NCI-H2107 treated with DMSO at 0.1 percent for 48 hours (cell line): Measurements from ENCODE around the gene SLC10A2.
"Not testable (repeated sequence)": the region's sequence is repeated elsewhere in the genome, so short reads cannot be mapped to it uniquely, and the experiment has no call there.

Experiments
- DNase-seq: peaks from one replicate; lab custom pipeline; 2025; ENCODE audit not compliant: unreplicated experiment; lab: John Stamatoyannopoulos, UW

Gene SLC10A2, protein sequence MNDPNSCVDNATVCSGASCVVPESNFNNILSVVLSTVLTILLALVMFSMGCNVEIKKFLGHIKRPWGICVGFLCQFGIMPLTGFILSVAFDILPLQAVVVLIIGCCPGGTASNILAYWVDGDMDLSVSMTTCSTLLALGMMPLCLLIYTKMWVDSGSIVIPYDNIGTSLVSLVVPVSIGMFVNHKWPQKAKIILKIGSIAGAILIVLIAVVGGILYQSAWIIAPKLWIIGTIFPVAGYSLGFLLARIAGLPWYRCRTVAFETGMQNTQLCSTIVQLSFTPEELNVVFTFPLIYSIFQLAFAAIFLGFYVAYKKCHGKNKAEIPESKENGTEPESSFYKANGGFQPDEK

DNA sequence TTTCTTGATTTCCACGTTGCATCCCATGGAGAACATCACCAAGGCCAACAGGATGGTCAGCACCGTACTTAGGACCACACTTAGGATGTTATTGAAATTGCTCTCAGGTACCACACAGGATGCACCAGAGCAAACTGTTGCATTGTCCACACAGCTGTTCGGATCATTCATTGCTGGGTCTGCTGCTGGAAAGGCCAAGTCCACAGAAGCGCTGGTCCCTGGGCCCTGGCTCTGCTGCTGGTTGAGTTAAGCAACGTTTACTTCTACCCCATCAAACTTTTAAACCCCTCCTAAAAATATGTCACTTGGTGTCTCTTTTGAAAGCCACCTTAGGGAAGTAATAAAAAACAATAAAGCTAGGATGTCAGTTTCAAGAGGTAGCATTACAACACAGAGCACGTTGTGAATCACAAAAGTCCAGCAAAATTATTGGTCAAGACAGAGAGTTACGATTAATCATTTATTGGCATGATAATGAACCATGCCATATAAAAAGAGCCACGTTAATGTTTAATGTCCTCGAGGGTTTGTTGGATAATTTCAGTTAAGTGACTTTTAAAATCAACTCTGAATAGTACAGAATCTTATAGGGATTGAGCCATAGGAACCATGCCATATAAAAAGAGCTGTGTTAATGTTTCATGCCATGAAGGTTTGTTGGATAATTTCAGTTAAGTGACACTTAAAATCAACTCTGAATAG lies at the start of gene SLC10A2:
SLC10A2 (minus strand) TSS at position 339 of the 702 bp plus-strand sequence; CDS start at position 171, 168 bp downstream.
- no peak for DNase-seq

DNA sequence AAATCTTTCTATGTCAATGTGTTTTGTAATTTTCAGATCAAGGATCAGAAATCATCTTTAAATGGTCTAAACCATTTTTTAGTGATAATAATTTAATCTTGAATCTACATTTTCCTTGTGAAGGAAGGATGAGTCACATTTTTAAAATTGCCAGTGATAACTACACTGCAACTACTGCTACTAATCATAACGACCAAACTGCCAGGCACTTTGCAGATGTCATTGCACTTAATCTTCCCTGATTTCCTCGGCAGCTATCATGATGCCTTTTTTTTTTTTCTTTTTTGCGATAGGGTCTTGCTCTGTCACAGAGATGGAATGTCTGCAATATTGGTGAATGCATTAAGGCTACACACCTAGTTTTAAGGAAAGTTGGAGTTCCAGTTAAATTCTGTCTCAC lies 41.4 kb upstream of the SLC10A2 start:
- no peak for DNase-seq

DNA sequence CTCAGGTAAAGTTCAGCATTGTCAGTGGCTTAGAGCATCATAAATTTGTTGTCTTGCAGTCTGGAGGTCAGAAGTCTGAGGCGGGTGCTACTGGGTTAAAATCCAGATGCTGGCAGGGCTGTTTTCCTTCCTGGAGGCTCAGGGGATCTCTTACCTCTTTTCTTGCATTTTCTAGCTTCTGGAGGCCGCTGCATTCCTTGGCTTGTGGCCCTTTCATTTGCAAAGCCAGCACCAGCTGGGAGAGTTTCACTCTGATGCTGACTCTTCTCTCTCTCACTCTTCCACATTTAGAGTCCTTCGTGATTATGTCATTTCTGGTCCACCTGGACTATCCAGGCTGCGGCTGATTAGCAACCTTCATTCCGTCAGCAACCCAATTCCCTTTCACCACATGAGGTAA lies 38.1 kb upstream of the SLC10A2 start:
- DNase-seq, result no peak

DNA sequence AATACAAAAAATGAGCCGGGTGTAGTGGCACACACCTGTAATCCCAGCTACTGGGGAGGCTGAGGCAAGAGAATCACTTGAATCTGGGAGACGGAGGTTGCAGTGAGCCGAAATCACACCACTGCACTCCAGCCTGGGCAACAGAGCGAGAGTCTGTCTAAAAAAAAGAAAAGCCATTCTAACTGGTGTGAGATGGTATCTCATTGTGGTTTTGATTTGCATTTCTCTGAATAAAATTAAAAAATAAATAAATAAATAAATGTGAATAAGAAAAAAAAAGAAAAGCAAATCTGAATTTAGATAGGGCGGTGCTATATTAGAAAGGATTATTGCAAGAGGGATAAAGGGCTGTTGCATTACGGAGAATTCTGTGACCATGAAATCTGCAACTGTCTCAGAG lies 37.2 kb upstream of the SLC10A2 start:
- DNase-seq, result not testable (repeated sequence)

DNA sequence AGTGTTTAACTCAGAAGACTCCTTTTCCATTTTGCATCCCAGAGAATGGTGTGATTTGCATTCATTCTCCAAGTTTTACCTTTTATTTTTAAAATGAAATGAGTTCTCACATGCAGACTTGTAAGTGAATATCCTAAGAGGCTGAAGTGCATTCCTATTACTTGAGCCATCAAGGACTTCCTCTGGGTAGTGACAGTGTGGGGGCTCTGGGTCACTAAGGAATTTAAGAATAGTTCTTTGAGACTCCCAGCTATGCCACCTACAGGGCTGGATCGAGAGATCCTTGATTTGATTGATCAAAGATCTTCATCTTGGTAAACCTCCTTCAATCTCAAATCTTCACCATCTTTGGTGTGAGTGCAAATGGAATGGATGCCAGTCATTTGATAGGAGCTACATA lies 36.3 kb upstream of the SLC10A2 start:
- DNase-seq, result no peak

DNA sequence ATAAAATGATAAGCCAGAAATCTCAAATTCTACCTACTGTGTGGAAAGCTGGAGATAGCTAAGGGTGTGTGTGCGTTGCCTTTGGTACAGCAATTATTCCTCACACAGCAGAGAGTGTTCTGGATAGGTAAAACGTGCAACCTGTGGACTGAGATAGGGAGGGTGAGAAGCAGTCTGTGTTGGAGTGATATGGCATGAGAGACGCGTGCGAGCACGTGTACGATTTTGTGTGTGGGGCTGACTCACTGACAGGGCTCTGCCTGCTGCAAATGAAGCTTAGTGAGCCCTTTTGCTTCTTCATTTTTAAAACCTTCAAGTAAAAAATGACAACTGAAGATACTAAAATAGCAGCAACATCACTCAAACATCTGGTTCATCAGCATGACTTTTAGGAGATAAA lies 35.7 kb upstream of the SLC10A2 start:
- no peak for DNase-seq

DNA sequence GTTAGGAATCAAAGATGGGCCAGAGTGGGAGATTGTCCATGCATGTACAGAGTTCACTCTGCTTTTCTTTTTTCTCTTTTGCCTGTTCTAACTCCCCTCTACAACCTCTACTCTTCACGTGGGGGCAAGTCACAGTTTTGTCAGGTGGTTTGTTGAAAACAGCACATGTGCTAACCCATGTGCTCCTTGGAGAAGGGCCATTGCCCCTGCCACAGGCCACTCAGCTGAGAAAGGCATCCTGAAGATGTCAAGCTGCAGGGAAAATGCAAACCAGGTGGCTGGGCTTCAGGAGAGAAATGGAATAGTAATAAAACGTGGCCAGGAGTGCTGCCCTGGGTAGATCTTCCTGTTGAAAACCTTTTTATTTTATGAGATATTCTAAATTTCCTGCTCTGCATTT lies 35.3 kb upstream of the SLC10A2 start:
- DNase-seq, result no peak

DNA sequence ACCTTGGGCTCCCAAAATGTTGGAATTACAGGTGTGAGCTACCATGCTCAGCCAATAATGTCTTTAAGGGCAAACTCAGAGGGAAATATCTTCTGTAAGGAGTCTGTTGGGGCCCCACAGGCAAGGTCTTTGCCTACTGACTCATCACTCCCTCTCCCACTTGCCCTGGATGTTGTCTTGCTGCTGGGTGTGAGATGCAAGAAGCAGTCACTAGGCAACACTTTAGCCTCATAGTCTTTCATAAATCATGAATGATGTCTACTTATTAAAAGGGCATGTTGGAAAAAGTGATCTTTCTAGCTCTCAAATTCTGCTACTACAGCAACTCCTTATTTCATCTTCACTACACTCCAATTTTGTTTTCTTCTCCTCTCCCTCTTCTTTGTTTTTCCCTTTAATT lies 34.6 kb upstream of the SLC10A2 start:
- DNase-seq, result no peak

DNA sequence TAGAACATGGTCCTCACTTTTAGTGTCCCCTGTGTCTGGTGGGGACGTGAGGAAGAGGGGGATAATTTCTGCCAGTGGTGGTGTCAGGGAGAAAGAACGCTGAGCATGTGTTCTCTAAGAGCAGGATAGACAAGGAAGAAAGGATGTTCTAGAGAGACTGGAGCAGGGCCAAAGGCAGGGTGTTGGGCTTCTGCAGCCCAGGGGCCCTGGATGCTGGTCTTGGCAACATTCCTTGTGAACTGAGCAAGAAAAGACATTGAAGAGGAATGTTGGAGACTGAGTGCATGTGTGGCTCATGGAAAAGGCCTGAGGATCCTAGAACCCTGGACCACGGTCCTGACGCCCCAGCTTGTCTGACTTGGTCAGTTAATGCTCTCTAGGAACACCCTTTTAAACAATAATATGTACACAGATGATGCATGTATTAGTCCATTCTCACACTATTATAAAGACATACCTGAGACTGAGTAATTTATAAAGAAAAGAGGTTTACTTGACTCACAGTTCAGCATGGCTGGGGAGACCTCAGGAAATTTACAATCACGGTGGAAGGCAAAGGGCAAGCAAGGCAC lies 33.6 kb upstream of the SLC10A2 start:
- no peak for DNase-seq

DNA sequence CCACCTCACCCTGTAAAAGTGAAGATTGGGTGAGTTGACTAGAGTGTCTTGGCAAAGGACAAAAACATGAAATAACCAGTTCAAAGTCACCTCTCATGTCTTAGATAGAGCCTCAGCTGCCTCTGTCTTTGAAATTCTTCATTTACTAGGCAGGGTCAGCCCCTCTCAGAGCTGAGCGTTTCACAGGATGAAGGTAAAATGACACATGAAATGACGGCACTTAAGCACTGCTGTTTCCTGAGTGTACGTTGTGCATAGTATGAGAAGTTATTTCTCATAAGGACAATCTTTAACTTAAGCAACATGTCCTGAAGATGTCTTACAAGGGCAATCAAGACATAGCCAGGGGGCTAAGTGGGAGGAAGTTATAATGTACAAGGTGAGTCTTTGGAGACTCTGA lies 32.3 kb upstream of the SLC10A2 start:
- no peak for DNase-seq

DNA sequence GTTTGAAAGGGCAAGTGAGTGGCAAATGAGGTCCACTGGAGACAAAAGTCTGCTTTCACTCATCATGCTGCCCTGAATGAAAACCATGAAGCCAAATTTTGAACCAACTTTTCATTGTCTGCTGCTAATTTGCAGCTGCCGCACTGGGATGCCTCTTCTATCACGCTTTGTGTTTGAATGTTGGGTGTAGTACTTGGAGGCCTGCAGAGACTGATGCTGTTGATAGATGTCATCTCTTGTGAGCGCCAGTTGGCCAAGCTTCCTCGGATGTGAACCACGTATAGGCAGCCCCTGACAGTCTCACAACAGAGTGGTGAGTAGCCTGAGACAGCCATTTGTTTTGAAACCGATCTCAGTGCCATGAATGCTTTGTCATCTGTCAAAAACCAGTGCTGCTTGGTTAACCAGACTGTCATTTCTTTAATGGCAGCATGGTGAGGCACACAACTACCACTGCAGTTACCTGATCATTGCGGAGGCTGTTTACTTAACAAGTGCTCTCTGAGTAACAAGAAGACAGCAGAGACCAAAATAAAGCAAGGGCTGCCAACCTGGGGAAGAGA lies 31.2 kb upstream of the SLC10A2 start:
- DNase-seq, result no peak

DNA sequence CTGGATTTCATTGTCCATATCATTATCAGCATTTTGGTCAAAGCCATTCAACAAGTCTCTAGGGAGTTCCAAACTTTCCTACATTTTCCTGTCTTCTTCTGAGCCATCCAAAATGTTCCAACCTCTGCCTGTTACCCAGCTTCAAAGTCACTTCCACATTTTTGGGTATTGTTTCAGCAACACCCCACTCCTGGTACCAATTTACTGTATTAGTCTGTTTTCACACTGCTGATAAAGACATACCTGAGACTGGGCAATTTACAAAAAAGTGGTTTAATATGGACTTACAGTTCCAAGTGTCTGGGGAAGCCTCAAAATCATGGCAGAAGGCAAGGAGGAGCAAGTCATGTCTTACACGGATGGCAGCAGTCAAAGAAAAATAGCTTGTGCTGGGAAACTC lies 27.4 kb upstream of the SLC10A2 start:
- DNase-seq, result not testable (repeated sequence)

DNA sequence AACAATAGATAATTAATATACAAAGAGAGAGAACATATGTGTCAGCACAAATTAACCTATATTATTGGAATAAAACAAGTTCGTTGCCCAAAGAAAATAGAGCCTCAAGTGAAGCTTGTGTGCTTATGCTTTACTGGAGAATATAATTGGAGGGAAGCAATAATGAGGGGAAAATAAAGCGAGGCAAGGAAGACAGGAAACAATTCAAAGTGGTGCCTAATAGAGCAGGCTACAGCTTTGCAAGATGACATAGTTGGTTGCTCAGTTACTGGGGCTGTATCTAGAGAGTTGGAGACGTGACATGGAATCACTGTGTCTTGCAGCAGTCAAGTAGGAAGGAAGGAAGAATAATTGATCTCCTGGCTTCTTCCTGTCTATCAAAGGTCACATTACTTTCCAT lies 21.1 kb upstream of the SLC10A2 start:
- DNase-seq, result no peak

DNA sequence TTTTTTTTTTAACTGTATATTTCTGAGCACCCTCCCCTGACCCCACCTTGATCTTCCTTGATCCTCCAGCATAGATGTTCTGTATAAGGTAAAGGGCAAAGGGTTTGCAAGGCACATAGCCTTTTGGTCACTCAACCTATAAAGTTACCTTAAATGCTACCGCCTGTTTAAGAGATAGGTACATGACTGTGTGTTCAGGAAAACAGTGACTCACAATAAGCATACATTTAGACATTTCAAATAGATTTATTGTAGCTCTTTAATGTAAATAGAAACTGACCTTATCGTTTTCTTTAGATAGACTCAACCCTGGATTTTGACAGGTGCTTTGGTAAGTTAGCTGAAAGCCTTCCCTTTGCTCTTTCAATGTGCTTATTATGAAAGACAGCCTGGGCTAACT lies 15.2 kb upstream of the SLC10A2 start:
- DNase-seq, result no peak

DNA sequence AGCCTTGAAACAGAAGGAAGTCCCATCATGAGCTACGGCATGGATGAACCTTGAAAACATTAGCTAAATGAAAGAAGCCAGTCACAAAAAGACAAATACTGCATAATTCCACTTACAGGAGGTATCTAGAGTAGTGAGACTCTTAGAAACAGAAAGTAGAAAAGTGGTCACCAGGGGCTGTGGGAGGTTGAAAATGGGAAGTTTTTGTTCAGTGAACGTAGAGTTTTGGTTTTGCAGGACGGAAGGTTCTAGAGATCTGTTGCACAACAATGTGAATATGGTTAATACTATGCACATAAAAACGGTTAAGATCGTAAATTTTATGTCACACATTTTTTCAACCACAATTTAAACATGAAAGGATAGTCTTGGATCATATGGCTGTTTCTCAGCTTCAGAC lies 11.9 kb upstream of the SLC10A2 start:
- DNase-seq, result no peak

DNA sequence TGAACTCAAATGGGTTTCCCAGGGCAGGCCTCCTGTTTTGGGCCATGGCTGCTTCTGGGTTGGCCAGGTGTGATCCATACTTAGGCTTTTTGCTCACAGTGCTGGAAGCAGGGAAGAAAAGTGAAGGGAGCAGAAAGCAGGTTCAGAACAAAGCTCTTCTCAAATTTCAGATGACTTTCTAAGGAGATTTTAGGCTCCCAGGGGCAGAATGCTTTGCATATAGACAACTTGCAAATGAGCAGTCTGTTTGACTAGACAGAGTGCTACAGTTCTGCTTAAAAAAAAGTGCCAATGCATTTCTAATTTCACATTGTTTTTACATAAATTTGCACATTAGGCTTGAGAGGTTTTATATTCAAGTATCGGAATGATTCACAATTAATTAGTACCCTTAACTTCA lies 2.6 kb upstream of the SLC10A2 start:
- no peak for DNase-seq

DNA sequence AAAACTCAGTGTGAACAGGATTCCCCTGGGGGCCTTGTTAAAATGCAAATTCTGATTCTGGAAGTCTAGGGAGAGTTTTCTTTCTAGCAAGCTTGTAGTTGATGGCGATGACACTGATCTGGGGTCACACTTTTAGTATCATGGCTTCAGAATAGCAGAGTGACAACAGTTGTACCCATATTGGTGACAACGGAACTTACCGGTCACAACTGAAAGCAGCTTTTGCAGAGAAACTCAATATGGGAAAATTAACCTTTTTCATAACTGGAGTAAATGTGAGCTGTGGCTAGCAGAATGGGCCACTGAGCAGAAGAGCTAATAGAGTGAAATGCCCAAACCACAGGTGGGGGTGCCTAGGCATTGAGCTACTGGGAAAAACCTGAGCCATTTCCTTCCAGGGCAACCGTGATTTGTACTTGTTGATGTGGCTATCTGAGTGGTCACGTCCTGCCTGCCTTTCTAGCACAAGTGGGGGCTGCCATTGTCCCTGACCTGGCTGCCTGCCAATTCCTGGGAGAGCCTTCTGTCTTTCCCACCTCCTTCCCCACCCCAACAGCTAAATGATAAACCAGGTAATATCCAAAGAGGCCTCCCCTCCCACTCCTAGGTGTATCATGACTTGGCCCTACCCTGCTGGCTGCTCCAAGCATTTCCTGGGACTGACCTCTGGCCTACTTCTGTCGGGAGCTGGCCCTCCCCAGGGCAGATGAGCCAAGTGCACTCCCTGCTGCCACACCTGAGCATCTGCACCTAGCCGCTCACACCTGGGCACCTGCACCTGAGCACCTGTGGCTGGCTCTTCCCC lies 1.7 kb upstream of the SLC10A2 start:
- DNase-seq, result no peak

DNA sequence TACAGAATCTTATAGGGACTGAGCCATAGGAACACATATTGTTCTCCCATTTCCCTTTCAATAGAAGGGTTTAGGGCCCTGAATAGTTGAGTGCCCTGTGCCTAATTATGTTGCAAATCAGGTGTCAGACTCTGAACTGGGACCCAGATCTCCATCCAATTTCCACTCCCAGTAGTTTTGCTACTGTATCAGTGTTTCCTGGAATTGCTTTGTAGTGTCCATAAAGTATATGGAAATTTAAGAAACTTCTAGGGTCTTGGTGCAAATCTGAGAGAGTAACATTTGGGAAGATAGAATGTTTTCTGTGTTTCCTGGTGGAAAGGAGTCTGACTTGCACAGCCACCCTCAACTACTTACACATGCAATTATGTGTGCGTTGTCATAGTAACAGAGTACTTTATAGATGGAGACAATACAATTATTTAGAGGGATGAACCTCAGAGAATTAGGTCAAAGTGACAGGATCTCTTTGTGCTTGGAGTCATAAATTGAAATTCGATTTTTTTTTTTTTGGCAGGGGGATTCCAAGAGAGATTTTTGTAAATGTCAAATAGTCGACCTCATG lies 646 bp upstream of the SLC10A2 start:
- no peak for DNase-seq

DNA sequence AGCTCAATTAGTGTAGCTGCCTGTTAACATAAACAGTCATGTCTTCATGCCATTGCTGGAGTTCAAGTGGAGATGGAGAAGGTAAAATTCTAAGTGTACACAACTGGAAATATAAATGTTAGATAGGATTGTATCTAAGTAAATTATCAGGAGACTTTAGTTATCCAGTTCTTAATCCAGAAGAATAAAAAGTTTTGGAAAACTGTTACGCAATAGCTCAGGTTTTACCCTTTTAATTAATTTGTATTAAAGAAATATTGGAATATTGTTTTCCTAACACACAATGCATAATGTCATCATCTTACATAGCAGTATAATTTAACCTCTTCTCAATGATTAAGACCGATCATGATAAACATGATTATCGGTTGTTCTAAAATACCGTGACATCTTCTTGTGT lies 2.8 kb downstream of the SLC10A2 start:
- no peak for DNase-seq

DNA sequence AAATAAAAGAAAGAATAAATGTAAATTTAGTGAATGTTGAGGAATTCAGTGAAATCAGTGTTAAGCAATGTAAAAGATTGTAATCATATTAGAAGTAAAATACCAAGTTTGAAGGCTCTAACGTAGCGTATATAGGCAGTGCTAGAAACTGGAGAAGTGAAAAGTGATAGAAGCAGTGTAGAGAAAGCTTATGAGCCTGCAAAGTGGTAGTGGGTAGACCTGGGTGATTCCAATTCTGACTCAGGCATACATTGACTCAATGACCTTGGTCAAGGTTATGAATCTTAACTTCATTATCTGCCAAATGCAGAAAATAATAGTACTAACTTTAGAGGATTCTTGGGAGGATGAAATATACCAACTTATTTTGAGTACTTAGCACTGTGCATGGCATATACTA lies 4.1 kb downstream of the SLC10A2 start:
- no peak for DNase-seq

DNA sequence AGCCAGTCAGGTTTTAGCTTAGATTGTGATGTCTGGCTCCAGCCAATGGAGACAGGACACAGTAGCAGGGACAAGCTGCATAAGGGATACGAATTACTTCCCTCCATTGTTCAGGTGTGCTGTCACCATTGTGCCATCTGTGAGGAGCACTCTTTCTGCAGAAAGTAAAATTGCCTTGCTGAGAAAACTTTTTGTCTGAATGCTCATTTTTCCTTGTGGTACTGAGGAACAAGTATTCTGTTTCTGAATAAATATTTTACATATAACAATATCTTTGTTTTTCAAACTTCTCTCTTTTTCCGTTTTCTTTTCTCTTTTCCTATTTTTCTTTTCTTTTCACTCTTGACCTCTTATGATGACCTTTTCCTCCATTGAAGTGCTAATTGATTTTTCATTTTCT lies 10.2 kb downstream of the SLC10A2 start:
- DNase-seq, result no peak
